B cell (primary cell): ENCODE data around the gene PYROXD2. TPM values are rescaled to one million over a fixed set of nuclear protein-coding genes. Genes with fewer than 3 reads are reported as not detected.

Experiments used
- ATAC-seq: fragments of 200-7000 bp; cut with Tn5 transposase; one replicate; pipeline ENCODE4 v1.10.0; 2021; ENCODE audit warnings: low read depth, mild to moderate bottlenecking, moderate number of reproducible peaks, moderate library complexity
- CTCF ChIA-PET: fragments of 350-600 bp; sonication (Branson Sonifier 250); formaldehyde crosslinking; loops from one replicate; lab custom pipeline; 2021; ENCODE audit warnings: antibody characterized with exemption, inconsistent platforms; lab: Charles Lee
- POLR2A ChIA-PET: fragments of 350-600 bp; sonication (Branson Sonifier 250); formaldehyde crosslinking; loops from one replicate; lab custom pipeline; 2021; ENCODE audit warnings: antibody characterized with exemption; lab: Charles Lee
- DNase-seq: peaks from one replicate; pipeline ENCODE4 v3.0.0; 2013
- H2AFZ ChIP-seq: 2 replicates; pipeline ENCODE4 v1.6.1; 2012; ENCODE audit warnings: mild to moderate bottlenecking, low read depth, low read length; ENCODE audit not compliant: insufficient read depth, poor library complexity, severe bottlenecking
- H3K27ac ChIP-seq, 2 donors: 1 replicate in 1 of 2; 2 replicates in 1 of 2; pipeline ENCODE4 v1.5.1; 2012 to 2013; ENCODE audit warnings: low read length in 2 of 2, mild to moderate bottlenecking in 2 of 2, moderate library complexity in 1 of 2
- H3K27me3 ChIP-seq, 4 experiments: fragments of 200-600 bp in 1 of 4; sonication (generic) in 1 of 4; replicated peaks in 1 of 4; 1 replicate in 2 of 4; 2 replicates in 2 of 4; pipeline versions ENCODE4 v1.6.1 to v1.7.0; 2013 to 2016; ENCODE audit warnings: low read length in 3 of 4, mild to moderate bottlenecking in 2 of 4, mixed read lengths in 1 of 4, moderate library complexity in 1 of 4; ENCODE audit not compliant: insufficient read depth in 4 of 4, control insufficient read depth in 3 of 4; ENCODE audit errors: control extremely low read depth in 1 of 4
- H3K36me3 ChIP-seq, 2 experiments: replicated peaks in 1 of 2; 1 replicate in 1 of 2; 2 replicates in 1 of 2; pipeline versions ENCODE4 v1.6.1 to v1.7.1; 2013; ENCODE audit warnings: low read length in 1 of 2; ENCODE audit not compliant: insufficient read depth in 2 of 2, control insufficient read depth in 1 of 2; ENCODE audit errors: control extremely low read depth in 1 of 2, extremely low read depth in 1 of 2
- H3K4me1 ChIP-seq, 2 donors: fragments of 200-600 bp in 1 of 2; sonication (generic) in 1 of 2; 1 replicate in 1 of 2; 2 replicates in 1 of 2; pipeline versions ENCODE4 v1.5.1 to v1.6.1; 2013 to 2017; ENCODE audit warnings: low read length in 2 of 2; ENCODE audit not compliant: control insufficient read depth in 2 of 2, insufficient read depth in 2 of 2
- H3K4me2 ChIP-seq: replicated peaks from 2 replicates; pipeline ENCODE3; 2012; ENCODE audit warnings: mild to moderate bottlenecking, low read depth, low read length; ENCODE audit not compliant: poor library complexity, severe bottlenecking
- H3K4me3 ChIP-seq, 5 experiments: fragments of 200-600 bp in 1 of 5; sonication (generic) in 1 of 5; 1 replicate in 3 of 5; 2 replicates in 2 of 5; pipeline versions ENCODE4 v1.5.1 to v1.7.0; 2011 to 2016; ENCODE audit warnings: low read length in 4 of 5, mild to moderate bottlenecking in 4 of 5, low read depth in 2 of 5, control low read depth in 1 of 5, moderate library complexity in 1 of 5; ENCODE audit not compliant: insufficient read depth in 1 of 5; ENCODE audit errors: control extremely low read depth in 1 of 5, extremely low read depth in 1 of 5
- H3K79me2 ChIP-seq: fragments of 200-600 bp; sonication (generic); one replicate; pipeline ENCODE4 v1.6.0; 2016; ENCODE audit warnings: low read length; ENCODE audit not compliant: control insufficient read depth, insufficient read depth
- H3K9ac ChIP-seq: fragments of 200-600 bp; sonication (generic); 2 replicates; pipeline ENCODE4 v1.6.1; 2017; ENCODE audit warnings: mild to moderate bottlenecking, low read length, moderate library complexity
- H3K9me3 ChIP-seq, 3 donors: one replicate each; pipeline versions ENCODE4 v1.6.1 to v1.7.1; 2013; ENCODE audit warnings: low read length in 2 of 3; ENCODE audit not compliant: control insufficient read depth in 2 of 3, insufficient read depth in 1 of 3; ENCODE audit errors: control extremely low read depth in 1 of 3
- H4K20me1 ChIP-seq: 2 replicates; pipeline ENCODE4 v1.6.0; 2012; ENCODE audit warnings: mild to moderate bottlenecking, low read length; ENCODE audit not compliant: insufficient read depth, control insufficient read depth, poor library complexity, severe bottlenecking
- H3K27ac Mint-ChIP-seq: one replicate; pipeline ENCODE4 v1.8.0; 2021; ENCODE audit warnings: mixed read lengths
- H3K27me3 Mint-ChIP-seq: one replicate; pipeline ENCODE4 v1.8.0; 2021; ENCODE audit warnings: mixed read lengths
- H3K4me1 Mint-ChIP-seq: one replicate; pipeline ENCODE4 v1.8.0; 2021; ENCODE audit warnings: mixed read lengths
- H3K4me3 Mint-ChIP-seq: one replicate; pipeline ENCODE4 v1.8.0; 2021; ENCODE audit warnings: mixed read lengths
- H3K9me3 Mint-ChIP-seq: one replicate; pipeline ENCODE4 v1.8.0; 2022; ENCODE audit warnings: mixed read lengths; ENCODE audit not compliant: insufficient read depth
- CTCF ChIP-seq: fragments of 200-600 bp; IDR thresholded peaks from one replicate; pipeline ENCODE4 v1.8.0; 2022; ENCODE audit warnings: antibody characterized with exemption, mild to moderate bottlenecking
- EZH2 ChIP-seq: IDR thresholded peaks from 2 replicates; pipeline ENCODE4 v1.6.1; 2012; ENCODE audit warnings: borderline replicate concordance, low read depth, mild to moderate bottlenecking, moderate library complexity, low read length; ENCODE audit not compliant: insufficient read depth, poor library complexity, severe bottlenecking
- WGBS: methylation state at CpG from one replicate; pipeline ENCODE4 v1.1.5; 2013; ENCODE audit warnings: missing lambda C conversion rate; ENCODE audit not compliant: insufficient coverage; 5-methylcytosine and 5-hydroxymethylcytosine counted together
- intact Hi-C: fragments of 100-400 bp; cut with micrococcal nuclease; formaldehyde crosslinking; loops from one replicate; pipeline ENCODE4 v1.10.0; 2022
- polyA plus RNA-seq: library from polyadenylated mRNA; depleted of rRNA; stranded (reverse); fragments of >200 nt; gene quantifications from 2 replicates; pipeline ENCODE4 v1.2.3, GENCODE V29; 2012
- total RNA-seq, 2 donors: library from RNA; stranded (reverse); fragments of 120-200 nt in 1 of 2; gene quantifications; 1 replicate in 1 of 2; 2 replicates in 1 of 2; pipeline versions ENCODE4 v1.2.3 to v1.2.4, GENCODE V29; 2013 to 2022

Gene PYROXD2
- total and polyA plus RNA-seq, 2 donors (not counting 1 experiment from before 2014, with no cell fraction given), result 25.1 to 960 TPM

GRCh38 chr10:98418665-98419468, 3.9 kb upstream of the PYROXD2 start:
- Histone ChIP-seq H3K9me3 (no peaks in the 10 kb centered on the region), H3K9ac (no peak overlapping the region), H3K27ac (no peak overlapping the region), H3K79me2 (no peaks in the 10 kb centered on the region), H3K4me2 (no peak overlapping the region), H4K20me1 (no peaks in the 10 kb centered on the region), H3K36me3 (peaks cover 0 to 68% of the 10 kb centered on the region in 2 experiments), H3K27me3 (no peaks in the 10 kb centered on the region), H2AFZ (no peak overlapping the region), H3K4me3 (no peak overlapping the region), H3K4me1 (peaks cover 13 to 14% of the 10 kb centered on the region in 2 donors)
- POLR2A ChIA-PET, result no interaction called here
- Mint-ChIP-seq H3K4me3 (no peak overlapping the region), H3K9me3 (no peaks in the 10 kb centered on the region), H3K27ac (no peak overlapping the region), H3K4me1 (peaks cover 17% of the 10 kb centered on the region), H3K27me3 (no peaks in the 10 kb centered on the region)
- DNase-seq (no peak), ATAC-seq (no peak)
- intact Hi-C loops, result no loop called here
- CTCF ChIA-PET, result no interaction called here
- WGBS, result over 99% methylated on average over 9 of the region's 18 CpGs
- TF ChIP-seq CTCF (no peak), EZH2 (no peak)

- intact Hi-C loops, result no loop called here
- Mint-ChIP-seq H3K4me1 (peaks cover 17% of the 10 kb centered on the region), H3K9me3 (no peaks in the 10 kb centered on the region), H3K27me3 (no peaks in the 10 kb centered on the region), H3K4me3 (no peak overlapping the region), H3K27ac (no peak overlapping the region)
- no peak overlapping the region for H3K27ac ChIP-seq
- H3K4me3 ChIP-seq, result no peak overlapping the region
- no peak overlapping the region for H2AFZ ChIP-seq
- no peak for ATAC-seq
- CTCF ChIA-PET, result no interaction called here
- H3K36me3 ChIP-seq, result peaks cover 0 to 61% of the 10 kb centered on the region in 2 experiments
- TF ChIP-seq EZH2 (no peak), CTCF (no peak)
- no peaks in the 10 kb centered on the region for H3K79me2 ChIP-seq
- WGBS, result 98% methylated on average over 21 of the region's 21 CpGs
- H3K9ac ChIP-seq, result no peak overlapping the region
- no peaks in the 10 kb centered on the region for H4K20me1 ChIP-seq
- no peaks in the 10 kb centered on the region for H3K9me3 ChIP-seq
- H3K4me1 ChIP-seq, result peaks cover 13 to 14% of the 10 kb centered on the region in 2 donors
- H3K4me2 ChIP-seq, result no peak overlapping the region
- no peaks in the 10 kb centered on the region for H3K27me3 ChIP-seq
- DNase-seq, result no peak
- POLR2A ChIA-PET, result no interaction called here
Observed at GRCh38 chr10:98417973-98418664, 3.1 kb upstream of the PYROXD2 start.
